Measurements from ENCODE around the gene MRPL42. TPM values are rescaled to one million over a fixed set of nuclear protein-coding genes. Genes with fewer than 3 reads are reported as not detected.
"Not testable (repeated sequence)": the region's sequence is repeated elsewhere in the genome, so short reads cannot be mapped to it uniquely, and the experiment has no call there.

The MRPL42 gene
- total and polyA plus RNA-seq, 10 donors, result 17.9 to 56.8 (median 44.2) TPM

- H3K4me1 ChIP-seq, result no peaks in the 10 kb centered on the region
- peaks cover 0 to 99% (median 77%) of the 10 kb centered on the region in 6 donors for H3K36me3 ChIP-seq
- no peak for TF ChIP-seq CTCF (IDR thresholded peaks at IDR 0.05 in 8 of 11, conservative IDR thresholded peaks at IDR 0.05 in 3 of 11)
- no peak for TF ChIP-seq POLR2A (IDR thresholded peaks at IDR 0.05)
- no peak for TF ChIP-seq POLR2AphosphoS5 (IDR thresholded peaks at IDR 0.05)
- H3K4me3 ChIP-seq, result no peak overlapping the region
- 96 to 98% (median 96%) methylated on average over 5 of the region's 5 CpGs for WGBS, 5 donors
- no peaks in the 10 kb centered on the region for H3K9me3 ChIP-seq
- intact Hi-C loops (cut with DNase I; ENCODE audit: low total_unique reads), result no loop called here
- no peaks in the 10 kb centered on the region for H3K27me3 ChIP-seq (replicated peaks in 1 of 7)
- DNase-seq, result no peak
- H3K27ac ChIP-seq, result no peak overlapping the region
Observed at GRCh38 chr12:93482721-93483120, 15.4 kb downstream of the MRPL42 start.

- Histone ChIP-seq H3K27me3 (replicated peaks in 1 of 7) (no peaks in the 10 kb centered on the region), H3K4me3 (no peak overlapping the region), H3K36me3 (peaks cover 0 to 99% (median 77%) of the 10 kb centered on the region in 6 donors), H3K4me1 (no peaks in the 10 kb centered on the region), H3K9me3 (no peaks in the 10 kb centered on the region), H3K27ac (no peak overlapping the region)
- no peak for TF ChIP-seq CTCF (IDR thresholded peaks at IDR 0.05 in 8 of 11, conservative IDR thresholded peaks at IDR 0.05 in 3 of 11)
- TF ChIP-seq POLR2A (IDR thresholded peaks at IDR 0.05), result no peak
- TF ChIP-seq POLR2AphosphoS5 (IDR thresholded peaks at IDR 0.05), result no peak
- intact Hi-C loops (cut with DNase I; ENCODE audit: low total_unique reads), result no loop called here
- 78 to 96% (median 89%) methylated on average over 4 of the region's 4 CpGs for WGBS, 5 donors
- no peak for DNase-seq
Observed at GRCh38 chr12:93483151-93483807, 16.0 kb downstream of the MRPL42 start.

- Histone ChIP-seq H3K9me3 (no peaks in the 10 kb centered on the region), H3K4me1 (no peaks in the 10 kb centered on the region), H3K27ac (no peak overlapping the region), H3K4me3 (no peak overlapping the region), H3K36me3 (peaks cover 0 to 99% (median 84%) of the 10 kb centered on the region in 6 donors), H3K27me3 (replicated peaks in 1 of 7) (no peaks in the 10 kb centered on the region)
- no peak for DNase-seq
- TF ChIP-seq POLR2A (IDR thresholded peaks at IDR 0.05) (no peak), CTCF (IDR thresholded peaks at IDR 0.05 in 8 of 11, conservative IDR thresholded peaks at IDR 0.05 in 3 of 11) (no peak), POLR2AphosphoS5 (IDR thresholded peaks at IDR 0.05) (no peak)
- 79 to 93% (median 83%) methylated on average over 8 of the region's 8 CpGs for WGBS, 5 donors
- intact Hi-C loops (cut with DNase I; ENCODE audit: low total_unique reads), result no loop called here
Observed at GRCh38 chr12:93484315-93484981, 17.1 kb downstream of the MRPL42 start.

DNA sequence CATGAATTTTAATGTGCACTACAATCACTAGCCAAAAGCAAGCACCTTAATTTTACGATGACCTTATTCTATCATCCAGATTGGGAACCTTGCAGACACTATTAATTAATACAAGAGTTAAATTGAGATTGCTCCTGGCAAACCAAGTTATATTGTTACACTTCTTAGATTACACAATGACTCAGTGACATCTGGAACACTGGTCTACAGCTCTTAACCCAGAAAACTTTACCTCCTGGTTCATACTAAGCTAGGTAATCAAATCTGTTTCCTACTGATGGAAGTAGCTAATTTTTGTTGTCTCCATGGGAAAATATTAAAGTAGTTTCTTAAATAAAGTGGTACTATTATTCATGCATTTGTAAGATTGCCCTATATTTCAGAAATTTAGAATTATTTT lies 25.5 kb downstream of the MRPL42 start:
- H3K4me3 ChIP-seq; H3K4me1 ChIP-seq; intact Hi-C loops (cut with DNase I; ENCODE audit: low total_unique reads); DNase-seq; H3K9me3 ChIP-seq; H3K27ac ChIP-seq; H3K27me3 ChIP-seq (replicated peaks in 1 of 7): not testable (repeated sequence)
- no CpG with 5 or more reads among the region's 1 CpG for WGBS, 5 donors
- H3K36me3 ChIP-seq, result peaks cover 0 to 82% (median 46%) of the 10 kb centered on the region in 6 donors
